ENCODE results near the gene CARD10.

CARD10 gene

GRCh38 chr22:37525746-37526350 is 6.6 kb upstream of the CARD10 start:
- H3K36me3 ChIP-seq (replicated peaks), result no peaks in the 10 kb centered on the region
- H3K4me3 ChIP-seq, result no peak overlapping the region
- in situ Hi-C loops (cut with MboI; ENCODE audit: low sequenced_read_pairs), result no loop called here
- H3K27me3 ChIP-seq (ENCODE audit: low read depth), result no peaks in the 10 kb centered on the region
- H3K9me3 ChIP-seq, result no peaks in the 10 kb centered on the region
- DNase-seq (ENCODE audit: low spot score in 2 of 2), result no peak
- no peaks in the 10 kb centered on the region for H3K4me1 ChIP-seq

- Histone ChIP-seq H3K27me3 (ENCODE audit: low read depth) (no peaks in the 10 kb centered on the region), H3K9me3 (no peaks in the 10 kb centered on the region), H3K4me1 (no peaks in the 10 kb centered on the region), H3K4me3 (no peak overlapping the region), H3K36me3 (replicated peaks) (no peaks in the 10 kb centered on the region)
- in situ Hi-C loops (cut with MboI; ENCODE audit: low sequenced_read_pairs), result no loop called here
- no peak for DNase-seq (ENCODE audit: low spot score in 2 of 2)
These were observed 6.0 kb upstream of the CARD10 start for GRCh38 chr22:37525073-37525745.

GRCh38 chr22:37522482-37522881 is 3.3 kb upstream of the CARD10 start:
- no peaks in the 10 kb centered on the region for H3K36me3 ChIP-seq (replicated peaks)
- H3K9me3 ChIP-seq, result no peaks in the 10 kb centered on the region
- in situ Hi-C loops (cut with MboI; ENCODE audit: low sequenced_read_pairs), result no loop called here
- no peak overlapping the region for H3K4me3 ChIP-seq
- peaks cover 6% of the 10 kb centered on the region; the same call in 1 of the 2 replicates for H3K4me1 ChIP-seq
- no peak for DNase-seq (ENCODE audit: low spot score in 2 of 2)
- H3K27me3 ChIP-seq (ENCODE audit: low read depth), result no peaks in the 10 kb centered on the region

- no peaks in the 10 kb centered on the region for H3K9me3 ChIP-seq
- no peak overlapping the region for H3K4me3 ChIP-seq
- no peak for DNase-seq (ENCODE audit: low spot score in 2 of 2)
- H3K36me3 ChIP-seq (replicated peaks), result no peaks in the 10 kb centered on the region
- no peaks in the 10 kb centered on the region for H3K27me3 ChIP-seq (ENCODE audit: low read depth)
- H3K4me1 ChIP-seq, result peaks cover 6% of the 10 kb centered on the region; the same call in 1 of the 2 replicates
- in situ Hi-C loops (cut with MboI; ENCODE audit: low sequenced_read_pairs), result no loop called here
These were observed 2.1 kb upstream of the CARD10 start for GRCh38 chr22:37521236-37521739.

GRCh38 chr22:37520776-37521191 is 1.6 kb upstream of the CARD10 start:
- in situ Hi-C loops (cut with MboI; ENCODE audit: low sequenced_read_pairs), result no loop called here
- Histone ChIP-seq H3K4me3 (no peak overlapping the region), H3K27me3 (ENCODE audit: low read depth) (no peaks in the 10 kb centered on the region), H3K36me3 (replicated peaks) (no peaks in the 10 kb centered on the region), H3K9me3 (no peaks in the 10 kb centered on the region), H3K4me1 (peaks cover 6% of the 10 kb centered on the region; the same call in 1 of the 2 replicates)
- DNase-seq (ENCODE audit: low spot score in 2 of 2), result no peak

- Histone ChIP-seq H3K27me3 (ENCODE audit: low read depth) (no peaks in the 10 kb centered on the region), H3K9me3 (no peaks in the 10 kb centered on the region), H3K4me3 (peak overlapping the region; percentile 58), H3K4me1 (peaks cover 6% of the 10 kb centered on the region; the same call in 1 of the 2 replicates), H3K36me3 (replicated peaks) (peaks cover 7% of the 10 kb centered on the region)
- in situ Hi-C loops (cut with MboI; ENCODE audit: low sequenced_read_pairs), result no loop called here
- peak in 1 of 2 experiments; percentile 48 for DNase-seq (ENCODE audit: low spot score in 2 of 2)
These were observed 527 bp downstream of the CARD10 start for GRCh38 chr22:37518509-37519267.

- peaks cover 7% of the 10 kb centered on the region for H3K36me3 ChIP-seq (replicated peaks)
- no peaks in the 10 kb centered on the region for H3K9me3 ChIP-seq
- H3K4me3 ChIP-seq, result peak overlapping the region; percentile 58
- in situ Hi-C loops (cut with MboI; ENCODE audit: low sequenced_read_pairs), result no loop called here
- H3K27me3 ChIP-seq (ENCODE audit: low read depth), result no peaks in the 10 kb centered on the region
- DNase-seq (ENCODE audit: low spot score in 2 of 2), result no peak
- peaks cover 6% of the 10 kb centered on the region; the same call in 1 of the 2 replicates for H3K4me1 ChIP-seq
These were observed 1.3 kb downstream of the CARD10 start for GRCh38 chr22:37517826-37518450.

GRCh38 chr22:37516456-37516855 is 2.8 kb downstream of the CARD10 start:
- Histone ChIP-seq H3K27me3 (ENCODE audit: low read depth) (no peaks in the 10 kb centered on the region), H3K9me3 (no peaks in the 10 kb centered on the region), H3K4me1 (peaks cover 16% of the 10 kb centered on the region), H3K36me3 (replicated peaks) (peaks cover 11% of the 10 kb centered on the region), H3K4me3 (no peak overlapping the region)
- in situ Hi-C loops (cut with MboI; ENCODE audit: low sequenced_read_pairs), result no loop called here
- no peak for DNase-seq (ENCODE audit: low spot score in 2 of 2)

- no peak overlapping the region for H3K4me3 ChIP-seq
- H3K27me3 ChIP-seq (ENCODE audit: low read depth), result no peaks in the 10 kb centered on the region
- H3K4me1 ChIP-seq, result peaks cover 16% of the 10 kb centered on the region
- H3K36me3 ChIP-seq (replicated peaks), result peaks cover 11% of the 10 kb centered on the region
- H3K9me3 ChIP-seq, result no peaks in the 10 kb centered on the region
- in situ Hi-C loops (cut with MboI; ENCODE audit: low sequenced_read_pairs), result no loop called here
- DNase-seq (ENCODE audit: low spot score in 2 of 2), result no peak
These were observed 3.3 kb downstream of the CARD10 start for GRCh38 chr22:37515901-37516300.

GRCh38 chr22:37514526-37515051 is 4.6 kb downstream of the CARD10 start:
- Histone ChIP-seq H3K9me3 (no peaks in the 10 kb centered on the region), H3K4me1 (peaks cover 16% of the 10 kb centered on the region), H3K27me3 (ENCODE audit: low read depth) (no peaks in the 10 kb centered on the region), H3K4me3 (no peak overlapping the region), H3K36me3 (replicated peaks) (peaks cover 11% of the 10 kb centered on the region)
- DNase-seq (ENCODE audit: low spot score in 2 of 2), result no peak
- in situ Hi-C loops (cut with MboI; ENCODE audit: low sequenced_read_pairs), result no loop called here

GRCh38 chr22:37511395-37512104 is 7.7 kb downstream of the CARD10 start:
- H3K4me1 ChIP-seq, result peaks cover 10% of the 10 kb centered on the region
- in situ Hi-C loops (cut with MboI; ENCODE audit: low sequenced_read_pairs), result no loop called here
- peaks cover 11% of the 10 kb centered on the region for H3K36me3 ChIP-seq (replicated peaks)
- H3K27me3 ChIP-seq (ENCODE audit: low read depth), result no peaks in the 10 kb centered on the region
- no peak for DNase-seq (ENCODE audit: low spot score in 2 of 2)
- H3K9me3 ChIP-seq, result no peaks in the 10 kb centered on the region
- no peak overlapping the region for H3K4me3 ChIP-seq

- peaks cover 10% of the 10 kb centered on the region for H3K4me1 ChIP-seq
- H3K27me3 ChIP-seq (ENCODE audit: low read depth), result no peaks in the 10 kb centered on the region
- no peak overlapping the region for H3K4me3 ChIP-seq
- in situ Hi-C loops (cut with MboI; ENCODE audit: low sequenced_read_pairs), result no loop called here
- no peaks in the 10 kb centered on the region for H3K9me3 ChIP-seq
- no peak for DNase-seq (ENCODE audit: low spot score in 2 of 2)
- peaks cover 9% of the 10 kb centered on the region for H3K36me3 ChIP-seq (replicated peaks)
These were observed 9.1 kb downstream of the CARD10 start for GRCh38 chr22:37510091-37510490.

Data from HAP-1 (cell line).